ENCODE measurements around the gene MUC2.

Gene MUC2

GRCh38 chr11:1034456-1035295 lies 40.0 kb upstream of the MUC2 start:
- Histone ChIP-seq H3K9ac (ENCODE audit: low read depth, low read length, poor library complexity, severe bottlenecking) (no peak overlapping the region), H3K27me3 (ENCODE audit: insufficient read depth, low read length, poor library complexity, severe bottlenecking) (no peaks in the 10 kb centered on the region), H3K4me2 (ENCODE audit: low read depth, low read length, poor library complexity, severe bottlenecking) (no peak overlapping the region), H4K20me1 (ENCODE audit: insufficient read depth, low read length, poor library complexity, severe bottlenecking) (no peaks in the 10 kb centered on the region), H3F3A (ENCODE audit: low read depth) (no peaks in the 10 kb centered on the region), H3K9me2 (replicated peaks; ENCODE audit: low read depth, low read length) (no peaks in the 10 kb centered on the region), H2AFZ (ENCODE audit: low read length) (no peak overlapping the region), H3K4me1 (ENCODE audit: insufficient read depth, low read length, poor library complexity, severe bottlenecking) (no peaks in the 10 kb centered on the region), H3K9me3 (ENCODE audit: insufficient read depth, low read depth, low read length) (no peaks in the 10 kb centered on the region), H3K79me2 (ENCODE audit: insufficient read depth, low read length) (no peaks in the 10 kb centered on the region), H3K36me3 (ENCODE audit: insufficient read depth, low read length) (no peaks in the 10 kb centered on the region), H3K4me3 (ENCODE audit: low read length, poor library complexity, severe bottlenecking) (no peak overlapping the region)
- no peak for TF ChIP-seq CTCF (conservative IDR thresholded peaks at IDR 0.05; ENCODE audit: low read length)
- TF ChIP-seq EZH2phosphoT487 (IDR thresholded peaks at IDR 0.05; ENCODE audit: borderline replicate concordance): no peak

DNA sequence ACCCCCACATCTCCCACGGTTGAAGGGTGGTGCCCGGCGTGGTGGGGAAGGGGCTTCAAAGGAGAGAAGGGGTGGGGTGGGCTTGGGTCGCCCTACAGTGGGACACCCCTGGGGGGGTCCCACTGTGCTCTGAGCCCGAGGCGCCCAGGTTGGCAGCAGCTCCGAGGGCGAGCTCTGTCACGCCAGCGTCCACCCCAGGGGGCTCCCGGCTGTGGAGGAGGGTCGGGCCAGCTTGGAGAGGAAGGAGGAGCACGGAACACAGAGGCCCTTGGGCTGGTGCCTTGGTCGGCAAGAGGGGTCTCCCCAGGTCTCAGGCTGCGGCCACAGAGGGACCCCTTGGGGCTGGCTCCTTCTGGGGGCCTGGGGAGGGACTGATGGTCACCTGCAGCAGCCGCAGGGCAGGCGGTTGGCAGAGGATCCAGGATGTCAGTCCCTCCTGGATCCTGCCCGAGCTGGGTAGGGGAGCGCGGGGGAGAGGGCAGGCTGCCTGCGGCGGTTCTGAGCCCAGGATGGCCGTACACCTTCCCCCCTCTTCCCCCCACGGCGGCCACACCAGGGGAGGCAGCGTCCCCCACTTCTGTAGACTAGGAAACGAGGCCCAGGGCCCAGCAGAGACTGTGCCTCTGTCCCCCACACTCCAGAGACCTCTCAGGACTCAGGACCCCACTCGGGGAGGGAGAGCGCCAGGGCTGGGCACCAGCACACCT lies 38.9 kb upstream of the MUC2 start:
- Histone ChIP-seq H3K36me3 (ENCODE audit: insufficient read depth, low read length) (no peaks in the 10 kb centered on the region), H3K9ac (ENCODE audit: low read depth, low read length, poor library complexity, severe bottlenecking) (no peak overlapping the region), H2AFZ (ENCODE audit: low read length) (no peak overlapping the region), H3K4me1 (ENCODE audit: insufficient read depth, low read length, poor library complexity, severe bottlenecking) (no peaks in the 10 kb centered on the region), H3K79me2 (ENCODE audit: insufficient read depth, low read length) (no peaks in the 10 kb centered on the region), H3F3A (ENCODE audit: low read depth) (no peaks in the 10 kb centered on the region), H3K9me2 (replicated peaks; ENCODE audit: low read depth, low read length) (no peaks in the 10 kb centered on the region), H4K20me1 (ENCODE audit: insufficient read depth, low read length, poor library complexity, severe bottlenecking) (no peaks in the 10 kb centered on the region), H3K4me2 (ENCODE audit: low read depth, low read length, poor library complexity, severe bottlenecking) (no peak overlapping the region), H3K9me3 (ENCODE audit: insufficient read depth, low read depth, low read length) (no peaks in the 10 kb centered on the region), H3K4me3 (ENCODE audit: low read length, poor library complexity, severe bottlenecking) (no peak overlapping the region), H3K27me3 (ENCODE audit: insufficient read depth, low read length, poor library complexity, severe bottlenecking) (no peaks in the 10 kb centered on the region)
- no peak for TF ChIP-seq CTCF (conservative IDR thresholded peaks at IDR 0.05; ENCODE audit: low read length)
- TF ChIP-seq EZH2phosphoT487 (IDR thresholded peaks at IDR 0.05; ENCODE audit: borderline replicate concordance): no peak

DNA sequence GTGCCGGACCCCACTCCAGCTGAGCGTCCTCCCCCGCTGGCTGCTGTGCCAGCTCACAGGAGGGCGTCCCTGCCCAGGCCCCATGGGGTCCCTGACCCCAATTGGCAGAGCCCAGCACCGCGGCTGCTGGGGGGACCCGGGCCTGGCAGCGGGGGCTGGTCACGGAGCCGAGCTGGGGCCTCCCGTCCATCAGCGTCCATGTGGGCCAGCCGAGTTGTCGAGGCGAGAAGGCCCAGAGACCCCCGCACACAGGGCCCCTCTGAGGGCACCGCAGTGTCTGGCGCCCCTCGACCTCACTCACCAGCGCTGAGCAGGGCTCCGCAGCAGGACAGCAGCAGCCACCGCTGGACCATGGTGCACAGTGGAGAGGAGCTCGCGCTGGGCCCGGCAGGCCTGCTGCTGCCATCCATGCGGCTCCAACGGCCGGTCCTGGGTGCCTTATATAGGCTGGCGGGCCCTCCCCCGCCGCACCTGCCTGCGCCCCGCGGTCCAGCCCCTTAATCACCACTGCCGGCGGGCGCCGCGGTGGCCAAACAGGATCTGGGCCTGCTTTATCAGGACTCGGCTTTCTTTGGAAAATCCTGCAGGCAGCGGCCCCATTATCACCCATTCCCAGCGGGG lies 38.3 kb upstream of the MUC2 start, which contains the start of gene MUC6:
TSS of gene MUC6 (minus strand) at position 416 of the 621 bp plus-strand sequence. CDS start at position 353, 63 bp downstream.
- Histone ChIP-seq H3K27me3 (ENCODE audit: insufficient read depth, low read length, poor library complexity, severe bottlenecking) (no peaks in the 10 kb centered on the region), H3K79me2 (ENCODE audit: insufficient read depth, low read length) (no peaks in the 10 kb centered on the region), H3K9me2 (replicated peaks; ENCODE audit: low read depth, low read length) (no peaks in the 10 kb centered on the region), H3K36me3 (ENCODE audit: insufficient read depth, low read length) (no peaks in the 10 kb centered on the region), H3K4me2 (ENCODE audit: low read depth, low read length, poor library complexity, severe bottlenecking) (no peak within 1 kb of the TSS), H3K4me3 (ENCODE audit: low read length, poor library complexity, severe bottlenecking) (no peak within 1 kb of the TSS), H4K20me1 (ENCODE audit: insufficient read depth, low read length, poor library complexity, severe bottlenecking) (no peaks in the 10 kb centered on the region), H3K9ac (ENCODE audit: low read depth, low read length, poor library complexity, severe bottlenecking) (no peak within 1 kb of the TSS), H2AFZ (ENCODE audit: low read length) (no peak within 1 kb of the TSS), H3K9me3 (ENCODE audit: insufficient read depth, low read depth, low read length) (no peaks in the 10 kb centered on the region), H3K4me1 (ENCODE audit: insufficient read depth, low read length, poor library complexity, severe bottlenecking) (no peaks in the 10 kb centered on the region), H3F3A (ENCODE audit: low read depth) (no peaks in the 10 kb centered on the region)
- no peak for TF ChIP-seq CTCF (conservative IDR thresholded peaks at IDR 0.05; ENCODE audit: low read length)
- no peak for TF ChIP-seq EZH2phosphoT487 (IDR thresholded peaks at IDR 0.05; ENCODE audit: borderline replicate concordance)
